GM20000 (cell line): ENCODE results near the gene HCRTR2.

Source experiments
- DNase-seq: peaks from one replicate; pipeline ENCODE4 v3.0.0; 2012; ENCODE audit warnings: low spot score
- CTCF ChIP-seq: IDR thresholded peaks from 2 replicates; pipeline ENCODE4 v1.5.1; 2012; ENCODE audit warnings: mild to moderate bottlenecking, control low read depth; ENCODE audit errors: extremely low read depth, missing control alignments

HCRTR2 gene

GRCh38 chr6:55174211-55175026 lies at the start of gene HCRTR2:
TSS of gene HCRTR2 (plus strand) at chr6:55174515. CDS start at chr6:55174588, 73 bp downstream.
- no peak for TF ChIP-seq CTCF
- no peak for DNase-seq

- TF ChIP-seq CTCF, result no peak
- no peak for DNase-seq
Observed at GRCh38 chr6:55130806-55131324, 43.5 kb upstream of the HCRTR2 start.

DNA sequence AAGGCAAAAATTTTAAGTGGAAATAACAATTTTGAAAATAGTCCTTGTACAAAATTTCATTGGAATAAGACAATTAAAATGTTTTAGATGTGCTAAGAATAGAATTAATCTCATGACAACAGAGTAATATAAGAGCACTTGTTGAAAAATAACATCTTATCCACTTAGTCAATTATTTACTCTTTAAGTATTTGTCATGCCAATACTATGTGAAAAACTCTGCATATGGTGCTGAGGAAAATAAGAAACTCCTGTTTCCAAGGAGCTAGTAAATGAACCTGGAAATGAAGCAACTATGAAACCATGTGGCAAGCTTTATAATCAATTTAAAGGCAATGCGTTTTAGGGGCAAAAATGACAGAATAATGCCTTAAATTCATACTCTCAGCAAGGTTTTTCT lies 42.7 kb upstream of the HCRTR2 start:
- TF ChIP-seq CTCF, result no peak
- no peak for DNase-seq

DNA sequence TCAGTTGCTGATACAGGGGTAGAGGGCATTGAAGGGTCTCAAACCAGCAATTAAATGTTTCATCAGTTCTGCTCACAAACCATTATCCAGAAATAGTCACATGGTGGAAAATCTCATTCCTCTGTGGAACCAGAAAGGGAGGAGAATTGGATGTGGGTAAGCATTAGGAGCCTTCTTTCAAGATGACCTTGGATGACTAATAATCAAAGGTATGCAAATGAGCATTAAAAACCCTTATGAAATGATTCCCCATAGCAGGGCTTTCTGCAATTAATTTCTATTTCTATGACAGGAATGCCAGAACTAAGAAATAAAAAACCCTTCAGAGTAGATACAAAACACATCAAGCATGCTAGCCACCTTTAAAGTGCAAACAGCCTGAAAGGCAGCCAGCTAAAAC lies 37.4 kb upstream of the HCRTR2 start:
- DNase-seq, result no peak
- no peak for TF ChIP-seq CTCF

DNA sequence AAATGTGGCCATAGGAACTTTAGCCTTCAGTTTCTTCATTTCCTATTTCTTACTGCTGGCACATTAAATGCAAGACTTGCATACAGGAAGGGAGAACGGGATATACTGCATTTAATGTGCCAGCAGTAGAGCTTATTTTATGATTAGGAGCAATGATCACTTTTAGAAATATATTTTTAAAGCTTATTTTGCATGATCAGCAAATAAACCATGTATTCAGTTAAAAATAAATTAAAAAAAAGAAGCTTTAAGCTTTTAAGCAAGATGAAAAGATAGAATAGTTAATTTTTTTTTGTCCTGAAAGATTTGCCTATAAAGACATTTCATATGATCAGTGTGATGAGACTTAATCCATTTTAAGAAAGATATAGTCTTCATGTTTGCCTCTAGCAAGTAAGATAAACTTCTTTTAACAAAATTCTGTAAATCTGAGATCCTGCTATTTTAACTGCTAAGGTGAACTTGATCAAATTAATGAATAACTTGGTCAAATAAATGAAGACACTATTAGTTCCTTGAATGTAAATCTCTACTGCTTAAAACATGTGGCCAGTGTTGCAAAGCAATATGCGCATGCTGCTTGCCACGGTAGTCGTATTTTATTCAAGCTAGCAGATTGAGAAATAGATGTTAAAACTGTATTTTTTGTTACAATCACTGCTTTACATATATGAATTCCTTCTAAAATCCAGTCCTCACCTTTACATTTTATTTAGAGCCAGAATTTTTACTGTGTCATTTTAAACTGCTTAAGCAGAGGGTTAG lies 36.2 kb upstream of the HCRTR2 start:
- TF ChIP-seq CTCF, result no peak
- no peak for DNase-seq

DNA sequence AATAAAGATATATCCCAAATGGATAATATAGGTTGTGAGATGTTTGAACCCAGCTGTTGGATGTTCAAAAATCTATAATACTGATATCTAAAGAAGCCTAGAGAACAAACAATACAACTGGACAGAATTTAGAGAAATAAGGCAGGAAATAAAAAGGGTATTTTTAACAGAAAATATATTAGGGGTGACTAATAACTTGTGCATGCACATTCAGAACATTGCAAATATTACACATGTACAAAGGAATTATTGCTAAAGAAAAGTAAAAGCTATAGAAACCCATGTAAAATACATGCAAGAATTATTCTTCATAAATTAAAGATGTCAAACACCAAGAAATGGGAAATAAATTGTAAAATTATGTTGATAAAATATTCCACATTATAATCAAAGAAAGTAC lies 32.7 kb upstream of the HCRTR2 start:
- TF ChIP-seq CTCF, result no peak
- no peak for DNase-seq

DNA sequence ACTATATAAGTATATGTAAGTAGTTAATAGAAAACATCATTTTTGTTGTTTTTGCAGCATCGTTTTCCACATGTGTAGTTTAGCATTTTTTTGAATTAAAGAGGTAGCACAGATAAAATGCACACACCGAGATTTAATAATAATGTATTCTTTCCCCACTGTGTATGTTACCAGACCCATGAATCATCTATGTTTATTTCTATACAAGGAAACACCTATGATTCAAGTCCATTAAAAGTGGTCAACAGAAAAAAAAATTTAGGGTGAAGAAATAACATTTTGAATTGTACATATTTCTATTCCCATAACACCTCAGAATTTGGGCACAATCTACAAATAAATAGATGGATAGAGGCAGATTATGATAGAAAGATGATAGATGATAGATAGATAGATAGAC lies 31.7 kb upstream of the HCRTR2 start:
- no peak for TF ChIP-seq CTCF

More for the DNA sequence above, 31.7 kb upstream of the HCRTR2 start:
- DNase-seq, result no peak
